ENCODE results near the gene HCRTR1.

The HCRTR1 gene

GRCh38 chr1:31671147-31671546 is 53.7 kb downstream of the HCRTR1 start:
- no peak for TF ChIP-seq CTCF (IDR thresholded peaks at IDR 0.05)

DNA sequence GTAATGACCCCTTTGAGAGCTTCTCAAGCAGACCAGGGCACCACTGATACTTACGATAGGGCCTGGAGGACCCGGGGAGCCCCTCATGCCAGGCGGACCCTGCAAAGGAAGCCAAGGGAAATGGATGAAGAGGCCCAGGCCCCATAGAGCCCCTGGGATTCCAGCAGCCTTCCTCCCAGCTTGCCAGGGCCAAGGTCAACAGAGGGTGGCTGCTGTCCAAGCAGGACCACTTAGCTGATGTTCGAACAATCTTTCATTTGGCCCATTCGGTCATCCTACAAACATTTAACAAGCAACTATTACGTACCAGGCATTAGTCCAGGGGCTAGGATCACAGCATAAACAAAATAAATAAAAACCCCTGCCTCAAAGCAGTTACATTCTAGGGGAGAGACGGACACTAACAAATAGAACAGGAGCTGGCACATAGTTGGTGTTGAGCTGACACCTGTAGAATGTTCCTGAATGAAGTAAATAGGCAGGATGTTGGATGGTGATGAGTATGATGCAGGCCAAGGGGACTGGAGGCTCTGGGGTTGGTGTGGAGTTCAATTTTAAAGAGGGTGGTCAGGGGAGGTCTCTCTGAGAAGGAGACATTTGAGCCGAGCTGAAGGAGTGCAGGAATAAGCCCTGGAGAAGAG is 54.2 kb downstream of the HCRTR1 start:
- no peak for TF ChIP-seq CTCF (IDR thresholded peaks at IDR 0.05)

DNA sequence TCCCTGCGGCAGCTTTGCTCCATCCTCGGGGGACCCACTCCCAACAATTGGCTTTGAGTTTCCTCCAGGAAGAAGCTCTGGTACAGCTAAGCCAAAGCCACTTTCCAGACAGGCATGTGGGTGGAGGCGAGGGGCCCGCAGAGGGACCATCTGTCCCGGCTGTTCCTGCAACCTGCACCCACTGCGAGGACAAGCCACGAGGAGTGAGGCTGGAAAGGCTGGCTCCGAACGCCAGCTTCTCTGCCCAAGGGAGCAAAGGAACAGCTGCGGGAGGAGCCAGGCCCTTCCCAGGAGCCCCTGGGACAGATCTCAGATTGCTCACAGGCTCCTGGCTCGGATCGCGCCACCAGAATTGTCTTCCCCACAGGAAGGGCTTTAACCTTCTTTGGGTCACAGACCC is 55.5 kb downstream of the HCRTR1 start:
- TF ChIP-seq CTCF (IDR thresholded peaks at IDR 0.05), result no peak

DNA sequence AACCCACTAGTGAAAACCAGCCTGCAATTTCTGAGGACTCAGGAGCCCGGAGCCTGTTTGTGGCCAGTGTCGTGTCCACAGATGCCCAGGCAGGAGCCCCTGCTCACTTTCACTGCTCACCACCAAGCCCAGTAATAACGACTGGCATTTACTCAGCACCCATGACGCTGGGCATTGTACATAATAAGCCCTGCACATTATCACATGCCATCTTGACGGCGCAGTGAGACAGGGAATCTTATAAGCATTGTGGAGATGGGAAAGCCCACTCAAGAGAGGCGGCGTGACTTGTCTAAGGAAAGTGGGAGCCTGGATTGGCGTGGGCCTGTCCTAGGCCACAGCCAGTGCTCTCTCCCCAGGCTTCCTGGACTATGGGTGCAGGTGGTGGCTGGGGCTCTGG is 55.9 kb downstream of the HCRTR1 start:
- no peak for TF ChIP-seq CTCF (IDR thresholded peaks at IDR 0.05)

DNA sequence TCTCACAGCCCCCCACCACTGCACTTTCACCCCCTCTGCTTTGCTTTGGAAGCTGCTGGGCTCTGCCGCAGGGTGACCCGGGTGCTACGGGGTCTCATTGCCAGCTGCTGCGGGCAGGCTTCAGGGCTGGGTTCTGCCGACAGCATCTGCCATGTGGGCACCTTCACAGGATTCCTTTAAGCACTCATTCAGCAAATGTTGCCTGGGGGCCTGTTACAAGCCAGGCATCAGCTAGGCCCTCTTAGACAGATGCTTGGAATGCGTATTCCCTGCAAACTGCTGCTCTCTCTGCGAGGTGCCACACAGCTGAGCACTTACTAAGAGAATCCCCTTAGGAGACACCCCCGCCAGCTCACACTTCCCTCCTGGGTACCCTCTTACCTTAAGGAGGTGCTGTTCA is 57.1 kb downstream of the HCRTR1 start:
- TF ChIP-seq CTCF (IDR thresholded peaks at IDR 0.05), result no peak

DNA sequence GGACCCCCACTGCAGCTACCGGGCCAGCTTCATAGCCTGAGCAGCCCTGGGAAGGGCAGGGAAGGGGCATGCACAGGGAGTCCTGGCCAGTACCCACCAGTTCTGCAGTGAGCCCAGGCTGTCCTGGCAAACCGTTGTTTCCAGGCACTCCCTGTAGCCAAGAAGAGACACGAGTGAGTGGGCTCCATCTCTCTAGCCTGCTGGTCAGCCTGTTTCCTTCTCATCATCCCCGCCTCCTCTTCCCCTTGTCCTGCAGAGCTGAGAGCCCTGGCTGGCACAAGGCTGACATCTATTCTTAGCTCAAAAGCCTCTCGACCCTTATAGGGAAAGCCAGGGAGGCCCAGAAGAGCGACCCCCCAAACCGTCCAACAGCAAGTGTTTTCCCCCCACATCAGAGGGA is 57.7 kb downstream of the HCRTR1 start:
- TF ChIP-seq CTCF (IDR thresholded peaks at IDR 0.05), result no peak

DNA sequence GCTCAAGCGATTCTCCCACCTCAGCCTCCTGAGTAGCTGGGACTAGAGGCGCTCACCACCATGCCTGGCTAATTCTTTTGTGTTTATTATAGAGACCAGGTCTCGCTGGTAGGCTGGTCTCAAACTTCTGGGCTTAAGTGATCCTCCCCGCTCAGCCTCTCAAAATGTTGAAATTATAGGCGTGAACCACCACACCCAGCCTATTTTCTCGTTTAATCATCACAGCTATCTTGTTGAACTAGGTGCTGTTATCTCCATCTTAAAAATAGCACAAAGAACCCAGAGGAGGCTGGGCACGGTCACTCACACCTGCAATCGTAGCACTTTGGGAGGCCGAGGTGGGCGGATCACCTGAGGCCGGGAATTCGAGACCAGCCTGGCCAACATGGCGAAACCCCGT is 58.3 kb downstream of the HCRTR1 start:
- no peak for TF ChIP-seq CTCF (IDR thresholded peaks at IDR 0.05)
